B cell (primary cell): ENCODE data around the gene SLC38A5. TPM values are rescaled to one million over a fixed set of nuclear protein-coding genes. Genes with fewer than 3 reads are reported as not detected.

Experiments used
- ATAC-seq: fragments of 200-7000 bp; cut with Tn5 transposase; one replicate; pipeline ENCODE4 v1.10.0; 2021; ENCODE audit warnings: low read depth, mild to moderate bottlenecking, moderate number of reproducible peaks, moderate library complexity
- CTCF ChIA-PET: fragments of 350-600 bp; sonication (Branson Sonifier 250); formaldehyde crosslinking; loops from one replicate; lab custom pipeline; 2021; ENCODE audit warnings: antibody characterized with exemption, inconsistent platforms; lab: Charles Lee
- POLR2A ChIA-PET: fragments of 350-600 bp; sonication (Branson Sonifier 250); formaldehyde crosslinking; loops from one replicate; lab custom pipeline; 2021; ENCODE audit warnings: antibody characterized with exemption; lab: Charles Lee
- DNase-seq: peaks from one replicate; pipeline ENCODE4 v3.0.0; 2013
- H2AFZ ChIP-seq: 2 replicates; pipeline ENCODE4 v1.6.1; 2012; ENCODE audit warnings: mild to moderate bottlenecking, low read depth, low read length; ENCODE audit not compliant: insufficient read depth, poor library complexity, severe bottlenecking
- H3K27ac ChIP-seq, 2 donors: 1 replicate in 1 of 2; 2 replicates in 1 of 2; pipeline ENCODE4 v1.5.1; 2012 to 2013; ENCODE audit warnings: low read length in 2 of 2, mild to moderate bottlenecking in 2 of 2, moderate library complexity in 1 of 2
- H3K27me3 ChIP-seq, 4 experiments: fragments of 200-600 bp in 1 of 4; sonication (generic) in 1 of 4; replicated peaks in 1 of 4; 1 replicate in 2 of 4; 2 replicates in 2 of 4; pipeline versions ENCODE4 v1.6.1 to v1.7.0; 2013 to 2016; ENCODE audit warnings: low read length in 3 of 4, mild to moderate bottlenecking in 2 of 4, mixed read lengths in 1 of 4, moderate library complexity in 1 of 4; ENCODE audit not compliant: insufficient read depth in 4 of 4, control insufficient read depth in 3 of 4; ENCODE audit errors: control extremely low read depth in 1 of 4
- H3K36me3 ChIP-seq, 2 experiments: replicated peaks in 1 of 2; 1 replicate in 1 of 2; 2 replicates in 1 of 2; pipeline versions ENCODE4 v1.6.1 to v1.7.1; 2013; ENCODE audit warnings: low read length in 1 of 2; ENCODE audit not compliant: insufficient read depth in 2 of 2, control insufficient read depth in 1 of 2; ENCODE audit errors: control extremely low read depth in 1 of 2, extremely low read depth in 1 of 2
- H3K4me1 ChIP-seq, 2 donors: fragments of 200-600 bp in 1 of 2; sonication (generic) in 1 of 2; 1 replicate in 1 of 2; 2 replicates in 1 of 2; pipeline versions ENCODE4 v1.5.1 to v1.6.1; 2013 to 2017; ENCODE audit warnings: low read length in 2 of 2; ENCODE audit not compliant: control insufficient read depth in 2 of 2, insufficient read depth in 2 of 2
- H3K4me2 ChIP-seq: replicated peaks from 2 replicates; pipeline ENCODE3; 2012; ENCODE audit warnings: mild to moderate bottlenecking, low read depth, low read length; ENCODE audit not compliant: poor library complexity, severe bottlenecking
- H3K4me3 ChIP-seq, 5 experiments: fragments of 200-600 bp in 1 of 5; sonication (generic) in 1 of 5; 1 replicate in 3 of 5; 2 replicates in 2 of 5; pipeline versions ENCODE4 v1.5.1 to v1.7.0; 2011 to 2016; ENCODE audit warnings: low read length in 4 of 5, mild to moderate bottlenecking in 4 of 5, low read depth in 2 of 5, control low read depth in 1 of 5, moderate library complexity in 1 of 5; ENCODE audit not compliant: insufficient read depth in 1 of 5; ENCODE audit errors: control extremely low read depth in 1 of 5, extremely low read depth in 1 of 5
- H3K79me2 ChIP-seq: fragments of 200-600 bp; sonication (generic); one replicate; pipeline ENCODE4 v1.6.0; 2016; ENCODE audit warnings: low read length; ENCODE audit not compliant: control insufficient read depth, insufficient read depth
- H3K9ac ChIP-seq: fragments of 200-600 bp; sonication (generic); 2 replicates; pipeline ENCODE4 v1.6.1; 2017; ENCODE audit warnings: mild to moderate bottlenecking, low read length, moderate library complexity
- H3K9me3 ChIP-seq, 3 donors: one replicate each; pipeline versions ENCODE4 v1.6.1 to v1.7.1; 2013; ENCODE audit warnings: low read length in 2 of 3; ENCODE audit not compliant: control insufficient read depth in 2 of 3, insufficient read depth in 1 of 3; ENCODE audit errors: control extremely low read depth in 1 of 3
- H4K20me1 ChIP-seq: 2 replicates; pipeline ENCODE4 v1.6.0; 2012; ENCODE audit warnings: mild to moderate bottlenecking, low read length; ENCODE audit not compliant: insufficient read depth, control insufficient read depth, poor library complexity, severe bottlenecking
- H3K27ac Mint-ChIP-seq: one replicate; pipeline ENCODE4 v1.8.0; 2021; ENCODE audit warnings: mixed read lengths
- H3K27me3 Mint-ChIP-seq: one replicate; pipeline ENCODE4 v1.8.0; 2021; ENCODE audit warnings: mixed read lengths
- H3K4me1 Mint-ChIP-seq: one replicate; pipeline ENCODE4 v1.8.0; 2021; ENCODE audit warnings: mixed read lengths
- H3K4me3 Mint-ChIP-seq: one replicate; pipeline ENCODE4 v1.8.0; 2021; ENCODE audit warnings: mixed read lengths
- H3K9me3 Mint-ChIP-seq: one replicate; pipeline ENCODE4 v1.8.0; 2022; ENCODE audit warnings: mixed read lengths; ENCODE audit not compliant: insufficient read depth
- CTCF ChIP-seq: fragments of 200-600 bp; IDR thresholded peaks from one replicate; pipeline ENCODE4 v1.8.0; 2022; ENCODE audit warnings: antibody characterized with exemption, mild to moderate bottlenecking
- EZH2 ChIP-seq: IDR thresholded peaks from 2 replicates; pipeline ENCODE4 v1.6.1; 2012; ENCODE audit warnings: borderline replicate concordance, low read depth, mild to moderate bottlenecking, moderate library complexity, low read length; ENCODE audit not compliant: insufficient read depth, poor library complexity, severe bottlenecking
- WGBS: methylation state at CpG from one replicate; pipeline ENCODE4 v1.1.5; 2013; ENCODE audit warnings: missing lambda C conversion rate; ENCODE audit not compliant: insufficient coverage; 5-methylcytosine and 5-hydroxymethylcytosine counted together
- intact Hi-C: fragments of 100-400 bp; cut with micrococcal nuclease; formaldehyde crosslinking; loops from one replicate; pipeline ENCODE4 v1.10.0; 2022
- polyA plus RNA-seq: library from polyadenylated mRNA; depleted of rRNA; stranded (reverse); fragments of >200 nt; gene quantifications from 2 replicates; pipeline ENCODE4 v1.2.3, GENCODE V29; 2012
- total RNA-seq, 2 donors: library from RNA; stranded (reverse); fragments of 120-200 nt in 1 of 2; gene quantifications; 1 replicate in 1 of 2; 2 replicates in 1 of 2; pipeline versions ENCODE4 v1.2.3 to v1.2.4, GENCODE V29; 2013 to 2022

The SLC38A5 gene
- total and polyA plus RNA-seq, 2 donors (not counting 1 experiment from before 2014, with no cell fraction given), result 14.8 to 21.6 TPM

GRCh38 chrX:48468693-48469691 is 1.1 kb downstream of the SLC38A5 start:
- H3K27me3 ChIP-seq, result no peaks in the 10 kb centered on the region
- intact Hi-C loops, result loop anchor here (5.0 kb wide), 1 partner anchor 38 kb away; the partner anchor contains the start of gene PORCN
- peak; percentile 49 for DNase-seq
- H3K9me3 Mint-ChIP-seq, result no peaks in the 10 kb centered on the region
- H2AFZ ChIP-seq, result peak overlapping the region; percentile 92
- H4K20me1 ChIP-seq, result no peaks in the 10 kb centered on the region
- H3K36me3 ChIP-seq, result no peaks in the 10 kb centered on the region
- 0% methylated on average over 7 of the region's 23 CpGs for WGBS
- peak overlapping the region in 1 of 2 donors; percentile 49 for H3K27ac ChIP-seq
- H3K4me1 Mint-ChIP-seq, result peaks cover 16% of the 10 kb centered on the region
- H3K9ac ChIP-seq, result peak overlapping the region; percentile 74
- ChIA-PET POLR2A (interaction anchor here (0.7 kb wide), 2 partner anchors 71 to 632 kb away, joined by 3 read pairs; partner anchors contain the start of gene ZNF81), CTCF (interaction anchor here (1.4 kb wide), 1 partner anchor 637 kb away, joined by 6 read pairs; no protein-coding TSS in a partner anchor)
- no peaks in the 10 kb centered on the region for H3K9me3 ChIP-seq
- H3K79me2 ChIP-seq, result peaks cover 7% of the 10 kb centered on the region
- H3K27ac Mint-ChIP-seq, result peak overlapping the region; percentile 79
- H3K4me2 ChIP-seq, result peak overlapping the region; percentile 85
- peak overlapping the region; percentile 87 for H3K4me3 Mint-ChIP-seq
- TF ChIP-seq EZH2, result no peak
- peak; percentile 15 for TF ChIP-seq CTCF
- H3K4me1 ChIP-seq, result peaks cover 3 to 11% of the 10 kb centered on the region in 2 donors
- ATAC-seq, result peak; percentile 44
- H3K4me3 ChIP-seq, result peak overlapping the region; percentile 38 to 74 (median 64)
- H3K27me3 Mint-ChIP-seq, result no peaks in the 10 kb centered on the region
